D721Med (cell line): Measurements from ENCODE around the gene GRID2.

Source experiments
- DNase-seq: peaks from one replicate; pipeline ENCODE4 v3.0.0; 2011; ENCODE audit warnings: low spot score; ENCODE audit not compliant: insufficient read length
- FAIRE-seq: peaks from 2 replicates; lab custom pipeline; 2011; peaks lifted over from hg19 to GRCh38; lab: Jason Lieb, UNC
- CTCF ChIP-seq: IDR thresholded peaks from 2 replicates; pipeline ENCODE4 v1.5.1; 2012; ENCODE audit warnings: mild to moderate bottlenecking, control low read depth; ENCODE audit not compliant: insufficient read depth; ENCODE audit errors: missing control alignments

The GRID2 gene

GRCh38 chr4:92657695-92658094, 353.9 kb downstream of the GRID2 start:
- TF ChIP-seq CTCF, result no peak
- FAIRE-seq (no peak), DNase-seq (no peak)

DNA sequence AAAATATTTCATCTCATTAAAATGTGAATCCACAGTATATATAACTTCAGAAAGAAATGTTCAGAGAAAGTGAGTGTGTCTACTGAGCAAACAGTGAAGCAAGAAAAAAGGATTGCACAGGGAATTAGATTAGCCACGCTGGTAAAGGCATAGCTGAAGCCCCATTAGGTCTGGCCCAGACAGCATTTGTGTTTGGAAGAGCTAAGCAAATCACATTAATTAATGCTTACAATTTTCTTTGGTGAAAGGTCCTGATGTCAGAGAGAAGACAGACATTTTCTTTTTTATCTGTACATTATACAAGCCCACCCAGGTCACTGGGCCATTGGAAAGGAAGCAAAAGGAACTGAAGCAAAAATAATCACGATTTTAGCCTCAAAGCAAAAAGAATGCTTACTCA, 354.6 kb downstream of the GRID2 start:
- DNase-seq, result no peak
- no peak for TF ChIP-seq CTCF
- no peak for FAIRE-seq

- TF ChIP-seq CTCF, result no peak
- FAIRE-seq, result no peak
- DNase-seq, result no peak
Observed at GRCh38 chr4:92677805-92678204, 374.0 kb downstream of the GRID2 start.

DNA sequence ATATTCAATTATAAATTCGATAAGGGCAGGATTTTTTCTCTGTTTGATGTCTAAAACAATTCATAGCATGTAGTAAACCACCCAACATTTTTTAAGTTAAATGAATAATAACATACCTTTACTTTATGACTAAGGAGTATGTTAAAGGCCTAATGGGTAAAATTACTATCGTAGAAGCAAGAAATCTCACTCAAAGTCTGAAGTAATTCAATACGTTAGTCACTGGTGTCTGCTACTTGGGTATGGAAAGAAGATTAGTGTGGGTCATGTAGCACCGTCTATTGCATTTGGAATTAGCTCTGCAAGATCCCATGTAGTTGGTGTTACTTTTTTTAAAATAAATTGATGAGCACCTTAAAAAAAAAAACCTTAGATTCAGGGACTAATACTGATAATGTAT, 374.5 kb downstream of the GRID2 start:
- DNase-seq (no peak), FAIRE-seq (no peak)
- TF ChIP-seq CTCF, result no peak

DNA sequence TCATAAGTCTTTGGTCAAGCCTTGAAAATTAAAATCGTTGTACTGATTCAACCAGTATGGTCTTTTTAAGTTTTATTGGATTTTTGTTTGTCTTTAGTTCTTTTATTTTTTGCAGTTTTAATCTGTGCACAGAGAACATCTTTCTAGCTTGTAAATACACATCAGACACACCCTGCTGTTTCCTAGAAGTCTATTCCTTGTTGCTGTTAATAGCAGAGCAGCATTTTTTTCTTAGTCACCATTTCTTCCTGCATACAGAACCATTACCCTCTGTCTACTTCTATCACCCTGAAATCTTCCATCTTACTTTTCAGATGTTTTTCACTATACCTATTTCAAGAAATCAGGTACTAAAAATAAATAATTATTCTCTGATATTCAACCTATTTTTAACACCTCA, 375.4 kb downstream of the GRID2 start:
- TF ChIP-seq CTCF, result no peak
- DNase-seq (no peak), FAIRE-seq (no peak)

GRCh38 chr4:92714640-92715039, 410.9 kb downstream of the GRID2 start:
- TF ChIP-seq CTCF, result no peak
- no peak for FAIRE-seq
- DNase-seq, result no peak

- DNase-seq, result no peak
- FAIRE-seq, result no peak
- TF ChIP-seq CTCF, result no peak
Observed at GRCh38 chr4:92733231-92733630, 429.5 kb downstream of the GRID2 start.
